HEK293 (cell line): ENCODE results near the gene ATP6V0C.

Experiments
- CTCF ChIA-PET: fragments of 350-600 bp; formaldehyde crosslinking; extraction: SDS; loops from one replicate; lab custom pipeline; 2021; ENCODE audit warnings: antibody characterized with exemption; lab: Yijun Ruan, JAX
- POLR2A ChIA-PET: fragments of 300-600 bp; formaldehyde crosslinking; extraction: SDS; loops from one replicate; lab custom pipeline; 2020; ENCODE audit warnings: antibody characterized with exemption, inconsistent platforms; lab: Yijun Ruan, JAX
- H3K27ac ChIP-seq: fragments of 200-500 bp; sonication (Bioruptor generic); 2 replicates; pipeline ENCODE4 v1.5.1; 2014; ENCODE audit warnings: low read depth, low read length, control low read depth, inconsistent platforms; ENCODE audit errors: extremely low read depth
- H3K36me3 ChIP-seq, 2 experiments: fragments of 200-500 bp in 1 of 2; sonication (Bioruptor generic) in 1 of 2; 1 replicate in 1 of 2; 2 replicates in 1 of 2; pipeline ENCODE4 v1.5.1; 2014 to 2017; ENCODE audit warnings: inconsistent platforms in 2 of 2, low read length in 2 of 2; ENCODE audit not compliant: control insufficient read depth in 2 of 2, insufficient read depth in 1 of 2
- H3K4me1 ChIP-seq: fragments of 200-500 bp; sonication (Bioruptor generic); 2 replicates; pipeline ENCODE4 v1.5.1; 2014; ENCODE audit warnings: mild to moderate bottlenecking, low read length, inconsistent platforms; ENCODE audit not compliant: control insufficient read depth, insufficient read depth
- H3K4me3 ChIP-seq: 2 replicates; pipeline ENCODE4 v1.5.1; 2011; ENCODE audit warnings: low read depth, mild to moderate bottlenecking, control low read depth, low read length, moderate library complexity
- H3K9me3 ChIP-seq: fragments of 200-500 bp; sonication (Bioruptor generic); 2 replicates; pipeline ENCODE4 v1.5.1; 2014; ENCODE audit warnings: low read depth, low read length, inconsistent platforms; ENCODE audit not compliant: control insufficient read depth, insufficient read depth
- EGR2 ChIP-seq: fragments of 450-650 bp; formaldehyde crosslinking; IDR thresholded peaks from 2 replicates; pipeline ENCODE4 v1.5.1; 2016; ENCODE audit warnings: low read depth, missing biosample characterization, missing genetic modification characterization
- GLIS1 ChIP-seq: fragments of 450-650 bp; formaldehyde crosslinking; IDR thresholded peaks from 2 replicates; pipeline ENCODE4 v1.5.1; 2016; ENCODE audit warnings: missing biosample characterization, missing genetic modification characterization
- MYNN ChIP-seq: fragments of 450-650 bp; formaldehyde crosslinking; IDR thresholded peaks from 2 replicates; pipeline ENCODE4 v1.5.1; 2016; ENCODE audit warnings: missing biosample characterization, missing genetic modification characterization, borderline replicate concordance
- OVOL3 ChIP-seq: fragments of 450-650 bp; formaldehyde crosslinking; IDR thresholded peaks from 2 replicates; pipeline ENCODE4 v1.5.1; 2016; ENCODE audit warnings: missing biosample characterization, missing genetic modification characterization
- REPIN1 ChIP-seq: fragments of 450-650 bp; formaldehyde crosslinking; IDR thresholded peaks from 2 replicates; pipeline ENCODE4 v1.5.1; 2017; ENCODE audit warnings: missing biosample characterization, missing genetic modification characterization, low read depth
- SP2 ChIP-seq: fragments of 450-650 bp; formaldehyde crosslinking; IDR thresholded peaks from 2 replicates; pipeline ENCODE4 v1.5.1; 2016; ENCODE audit warnings: missing biosample characterization, missing genetic modification characterization
- SP3 ChIP-seq: fragments of 450-650 bp; formaldehyde crosslinking; IDR thresholded peaks from 2 replicates; pipeline ENCODE4 v1.5.1; 2016; ENCODE audit warnings: missing biosample characterization, missing genetic modification characterization
- ZEB2 ChIP-seq: fragments of 450-650 bp; formaldehyde crosslinking; IDR thresholded peaks from 2 replicates; pipeline ENCODE4 v1.5.1; 2016; ENCODE audit warnings: missing biosample characterization, missing genetic modification characterization
- ZFHX2 ChIP-seq: fragments of 450-650 bp; formaldehyde crosslinking; conservative IDR thresholded peaks from 2 replicates; pipeline ENCODE4 v1.5.1; 2016; ENCODE audit warnings: missing biosample characterization, missing genetic modification characterization
- ZNF112 ChIP-seq: fragments of 450-650 bp; formaldehyde crosslinking; IDR thresholded peaks from 2 replicates; pipeline ENCODE4 v1.5.0; 2017; ENCODE audit warnings: missing biosample characterization, missing genetic modification characterization
- ZNF184 ChIP-seq: fragments of 450-650 bp; IDR thresholded peaks from 2 replicates; pipeline ENCODE4 v1.5.1; 2018; ENCODE audit warnings: missing biosample characterization, mild to moderate bottlenecking, missing genetic modification characterization
- ZNF350 ChIP-seq: fragments of 450-650 bp; formaldehyde crosslinking; IDR thresholded peaks from 2 replicates; pipeline ENCODE4 v1.5.0; 2017; ENCODE audit warnings: missing biosample characterization, mild to moderate bottlenecking, missing genetic modification characterization
- ZNF354C ChIP-seq: fragments of 450-650 bp; formaldehyde crosslinking; IDR thresholded peaks from 2 replicates; pipeline ENCODE4 v1.5.1; 2016; ENCODE audit warnings: missing biosample characterization, missing genetic modification characterization, low read depth, borderline replicate concordance
- ZNF521 ChIP-seq: fragments of 450-650 bp; formaldehyde crosslinking; IDR thresholded peaks from 2 replicates; pipeline ENCODE4 v1.5.1; 2017; ENCODE audit warnings: missing biosample characterization, mild to moderate bottlenecking, missing genetic modification characterization
- ZNF624 ChIP-seq: fragments of 450-650 bp; formaldehyde crosslinking; IDR thresholded peaks from 2 replicates; pipeline ENCODE4 v1.5.1; 2017; ENCODE audit warnings: missing biosample characterization, missing genetic modification characterization
- ZNF658 ChIP-seq: fragments of 450-650 bp; formaldehyde crosslinking; IDR thresholded peaks from 2 replicates; pipeline ENCODE4; 2016; ENCODE audit warnings: missing biosample characterization, missing genetic modification characterization
- ZNF670 ChIP-seq: fragments of 450-650 bp; formaldehyde crosslinking; IDR thresholded peaks from 2 replicates; pipeline ENCODE4 v1.5.1; 2016; ENCODE audit warnings: missing biosample characterization, missing genetic modification characterization, low read depth
- TF ChIP-seq, protein P1 (sequence below): fragments of 450-650 bp; formaldehyde crosslinking; IDR thresholded peaks from 2 replicates; pipeline ENCODE4 v1.5.1; 2017; ENCODE audit warnings: missing biosample characterization, missing genetic modification characterization
- TF ChIP-seq, protein P2 (sequence below): fragments of 450-650 bp; formaldehyde crosslinking; IDR thresholded peaks from 2 replicates; pipeline ENCODE4 v1.5.1; 2016; ENCODE audit warnings: missing biosample characterization, missing genetic modification characterization
- TF ChIP-seq, protein P3 (sequence below): fragments of 450-650 bp; formaldehyde crosslinking; IDR thresholded peaks from 2 replicates; pipeline ENCODE4 v1.5.1; 2017; ENCODE audit warnings: missing biosample characterization, mild to moderate bottlenecking, missing genetic modification characterization, moderate library complexity
- TF ChIP-seq, protein P4 (sequence below): fragments of 450-650 bp; formaldehyde crosslinking; IDR thresholded peaks from 2 replicates; pipeline ENCODE4 v1.5.1; 2016; ENCODE audit warnings: missing biosample characterization, missing genetic modification characterization

Gene ATP6V0C

DNA sequence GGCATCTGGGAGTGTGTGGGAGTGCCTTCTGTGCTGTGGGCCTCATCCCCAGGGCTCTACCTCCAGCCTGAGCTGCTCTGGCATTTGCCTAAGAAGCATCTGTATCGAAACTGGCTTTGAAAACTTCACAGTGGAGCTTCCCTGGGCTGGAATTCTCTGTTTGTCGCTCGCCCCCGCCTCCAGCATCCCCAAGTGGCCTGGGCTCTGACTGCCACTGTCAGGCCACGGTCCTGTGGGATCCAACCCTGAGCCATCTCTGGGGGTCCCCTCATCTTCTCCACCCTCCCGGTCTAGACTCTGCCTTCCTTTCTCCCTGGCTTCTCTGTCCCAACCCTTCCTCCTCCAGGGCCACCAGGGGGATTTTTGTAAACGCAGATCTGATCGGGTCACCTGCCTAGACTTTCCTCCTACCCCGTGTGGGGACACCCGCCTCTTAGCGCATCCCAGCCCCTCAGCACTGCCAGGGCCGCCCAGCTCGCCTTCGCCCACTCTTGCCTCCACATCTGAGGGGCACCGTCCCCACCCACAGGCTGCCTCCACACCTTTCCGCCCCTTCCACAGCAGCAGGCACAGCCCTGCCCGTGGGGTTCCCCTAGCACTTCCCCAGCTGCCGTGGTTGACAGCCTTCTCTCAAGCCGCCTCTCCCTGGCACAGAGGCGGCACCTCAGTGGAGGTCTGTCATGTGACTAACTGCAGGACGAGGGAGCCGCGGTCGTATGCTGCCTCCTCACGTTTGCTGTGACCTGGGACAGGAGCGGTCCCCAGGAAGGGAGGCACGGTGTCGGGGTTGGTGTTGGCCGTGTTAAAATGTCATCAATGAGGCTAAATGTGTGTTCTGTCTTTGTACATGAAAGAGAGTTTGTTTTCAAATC is 26.9 kb upstream of the ATP6V0C start:
- Histone ChIP-seq H3K4me3 (no peak overlapping the region), H3K9me3 (no peaks in the 10 kb centered on the region), H3K27ac (no peak overlapping the region), H3K4me1 (no peaks in the 10 kb centered on the region; the same call in 1 of the 2 replicates), H3K36me3 (peaks cover 0 to 8% of the 10 kb centered on the region in 2 experiments; a peak in 2 of 3 replicates)
- TF ChIP-seq, protein P1, sequence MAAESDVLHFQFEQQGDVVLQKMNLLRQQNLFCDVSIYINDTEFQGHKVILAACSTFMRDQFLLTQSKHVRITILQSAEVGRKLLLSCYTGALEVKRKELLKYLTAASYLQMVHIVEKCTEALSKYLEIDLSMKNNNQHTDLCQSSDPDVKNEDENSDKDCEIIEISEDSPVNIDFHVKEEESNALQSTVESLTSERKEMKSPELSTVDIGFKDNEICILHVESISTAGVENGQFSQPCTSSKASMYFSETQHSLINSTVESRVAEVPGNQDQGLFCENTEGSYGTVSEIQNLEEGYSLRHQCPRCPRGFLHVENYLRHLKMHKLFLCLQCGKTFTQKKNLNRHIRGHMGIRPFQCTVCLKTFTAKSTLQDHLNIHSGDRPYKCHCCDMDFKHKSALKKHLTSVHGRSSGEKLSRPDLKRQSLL (tag by site-specific recombination) = no peak
- TF ChIP-seq SP3 (tag by site-specific recombination) (no peak), ZFHX2 (tag by site-specific recombination) (peak; percentile 96), OVOL3 (tag by site-specific recombination) (no peak), ZNF350 (tag by site-specific recombination) (no peak), ZNF658 (tag by site-specific recombination) (no peak), GLIS1 (tag by site-specific recombination) (0 out of 2 replicates have a peak, but pooled peaks have one; percentile 11), ZNF624 (no peak), ZNF354C (tag by site-specific recombination) (no peak), ZNF521 (no peak), MYNN (tag by site-specific recombination) (no peak), EGR2 (tag by site-specific recombination) (peak; percentile 95), ZNF184 (no peak), ZEB2 (tag by site-specific recombination) (no peak), SP2 (tag by site-specific recombination) (0 out of 2 replicates have a peak, but pooled peaks have one; percentile 5), REPIN1 (tag by site-specific recombination) (no peak), ZNF670 (tag by site-specific recombination) (no peak), ZNF112 (tag by site-specific recombination) (no peak)
- TF ChIP-seq, protein P2, sequence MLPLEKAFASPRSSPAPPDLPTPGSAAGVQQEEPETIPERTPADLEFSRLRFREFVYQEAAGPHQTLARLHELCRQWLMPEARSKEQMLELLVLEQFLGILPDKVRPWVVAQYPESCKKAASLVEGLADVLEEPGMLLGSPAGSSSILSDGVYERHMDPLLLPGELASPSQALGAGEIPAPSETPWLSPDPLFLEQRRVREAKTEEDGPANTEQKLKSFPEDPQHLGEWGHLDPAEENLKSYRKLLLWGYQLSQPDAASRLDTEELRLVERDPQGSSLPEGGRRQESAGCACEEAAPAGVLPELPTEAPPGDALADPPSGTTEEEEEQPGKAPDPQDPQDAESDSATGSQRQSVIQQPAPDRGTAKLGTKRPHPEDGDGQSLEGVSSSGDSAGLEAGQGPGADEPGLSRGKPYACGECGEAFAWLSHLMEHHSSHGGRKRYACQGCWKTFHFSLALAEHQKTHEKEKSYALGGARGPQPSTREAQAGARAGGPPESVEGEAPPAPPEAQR (tag by site-specific recombination) = no peak
- TF ChIP-seq, protein P3, sequence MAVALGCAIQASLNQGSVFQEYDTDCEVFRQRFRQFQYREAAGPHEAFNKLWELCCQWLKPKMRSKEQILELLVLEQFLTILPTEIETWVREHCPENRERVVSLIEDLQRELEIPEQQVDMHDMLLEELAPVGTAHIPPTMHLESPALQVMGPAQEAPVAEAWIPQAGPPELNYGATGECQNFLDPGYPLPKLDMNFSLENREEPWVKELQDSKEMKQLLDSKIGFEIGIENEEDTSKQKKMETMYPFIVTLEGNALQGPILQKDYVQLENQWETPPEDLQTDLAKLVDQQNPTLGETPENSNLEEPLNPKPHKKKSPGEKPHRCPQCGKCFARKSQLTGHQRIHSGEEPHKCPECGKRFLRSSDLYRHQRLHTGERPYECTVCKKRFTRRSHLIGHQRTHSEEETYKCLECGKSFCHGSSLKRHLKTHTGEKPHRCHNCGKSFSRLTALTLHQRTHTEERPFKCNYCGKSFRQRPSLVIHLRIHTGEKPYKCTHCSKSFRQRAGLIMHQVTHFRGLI = no peak
- TF ChIP-seq, protein P4, sequence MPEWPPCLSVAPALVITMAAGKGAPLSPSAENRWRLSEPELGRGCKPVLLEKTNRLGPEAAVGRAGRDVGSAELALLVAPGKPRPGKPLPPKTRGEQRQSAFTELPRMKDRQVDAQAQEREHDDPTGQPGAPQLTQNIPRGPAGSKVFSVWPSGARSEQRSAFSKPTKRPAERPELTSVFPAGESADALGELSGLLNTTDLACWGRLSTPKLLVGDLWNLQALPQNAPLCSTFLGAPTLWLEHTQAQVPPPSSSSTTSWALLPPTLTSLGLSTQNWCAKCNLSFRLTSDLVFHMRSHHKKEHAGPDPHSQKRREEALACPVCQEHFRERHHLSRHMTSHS (tag by site-specific recombination) = no peak
- ChIA-PET CTCF (interaction anchor here (0.8 kb wide), 1 partner anchor 25 kb away, joined by 4 read pairs; no protein-coding TSS in a partner anchor), POLR2A (no interaction called here)
